ENCODE results near the gene KDSR. TPM values are rescaled to one million over a fixed set of nuclear protein-coding genes. Genes with fewer than 3 reads are reported as not detected.

Gene KDSR
- total and polyA plus RNA-seq, 2 experiments from 2014 or later: 31.2 to 55.1 TPM

GRCh38 chr18:63306819-63307550 is 60.0 kb downstream of the KDSR start:
- in situ Hi-C loops (cut with MboI): no loop called here
- H3K4me2 ChIP-seq (ENCODE audit: unreplicated experiment): no peak overlapping the region
- H3K36me3 ChIP-seq (ENCODE audit: low read depth): no peaks in the 10 kb centered on the region
- no peak for TF ChIP-seq EZH2phosphoT487 (IDR thresholded peaks at IDR 0.05; ENCODE audit: insufficient read depth, low read depth)
- TF ChIP-seq EZH2 (IDR thresholded peaks at IDR 0.05; ENCODE audit: insufficient read depth, poor library complexity, severe bottlenecking): no peak
- no peak overlapping the region for H2AFZ ChIP-seq
- no peak for DNase-seq
- no peak overlapping the region for H3K4me3 ChIP-seq
- no peaks in the 10 kb centered on the region for H3K4me1 ChIP-seq (ENCODE audit: insufficient read depth)
- H3K9me3 ChIP-seq (ENCODE audit: low read depth): no peaks in the 10 kb centered on the region
- 83 to 86% methylated on average over 7 of the region's 7 CpGs for WGBS, 2 experiments (ENCODE audit: low coverage in 1 of 2, low lambda C conversion rate in 2 of 2, missing lambda C conversion rate in 2 of 2)
- no peaks in the 10 kb centered on the region for H4K20me1 ChIP-seq (ENCODE audit: insufficient read depth)
- no peaks in the 10 kb centered on the region for H3K79me2 ChIP-seq (ENCODE audit: insufficient read depth)
- H3K27me3 ChIP-seq (replicated peaks; ENCODE audit: insufficient read depth): no peaks in the 10 kb centered on the region
- H3K9ac ChIP-seq: no peak overlapping the region
- no peak overlapping the region for H3K27ac ChIP-seq
- H3K9me2 ChIP-seq (ENCODE audit: insufficient read depth): no peaks in the 10 kb centered on the region
- H3F3A ChIP-seq (ENCODE audit: insufficient read depth): no peaks in the 10 kb centered on the region

GRCh38 chr18:63306249-63306648 is 60.8 kb downstream of the KDSR start:
- Histone ChIP-seq H3K27ac (no peak overlapping the region), H3K27me3 (replicated peaks; ENCODE audit: insufficient read depth) (no peaks in the 10 kb centered on the region), H3K4me1 (ENCODE audit: insufficient read depth) (no peaks in the 10 kb centered on the region), H3K9me2 (ENCODE audit: insufficient read depth) (no peaks in the 10 kb centered on the region), H3K4me2 (ENCODE audit: unreplicated experiment) (no peak overlapping the region), H3K79me2 (ENCODE audit: insufficient read depth) (no peaks in the 10 kb centered on the region), H3F3A (ENCODE audit: insufficient read depth) (no peaks in the 10 kb centered on the region), H3K36me3 (ENCODE audit: low read depth) (no peaks in the 10 kb centered on the region), H3K9me3 (ENCODE audit: low read depth) (no peaks in the 10 kb centered on the region), H3K4me3 (no peak overlapping the region), H4K20me1 (ENCODE audit: insufficient read depth) (no peaks in the 10 kb centered on the region), H3K9ac (no peak overlapping the region), H2AFZ (no peak overlapping the region)
- no peak for TF ChIP-seq EZH2phosphoT487 (IDR thresholded peaks at IDR 0.05; ENCODE audit: insufficient read depth, low read depth)
- no peak for TF ChIP-seq EZH2 (IDR thresholded peaks at IDR 0.05; ENCODE audit: insufficient read depth, poor library complexity, severe bottlenecking)
- WGBS, 2 experiments (ENCODE audit: low coverage in 1 of 2, low lambda C conversion rate in 2 of 2, missing lambda C conversion rate in 2 of 2): 95 to 99% methylated on average over 6 of the region's 6 CpGs
- DNase-seq: no peak
- in situ Hi-C loops (cut with MboI): no loop called here

- WGBS, 2 experiments (ENCODE audit: low coverage in 1 of 2, low lambda C conversion rate in 2 of 2, missing lambda C conversion rate in 2 of 2): 97 to 100% methylated on average over 3 of the region's 3 CpGs
- Histone ChIP-seq H4K20me1 (ENCODE audit: insufficient read depth) (no peaks in the 10 kb centered on the region), H3F3A (ENCODE audit: insufficient read depth) (no peaks in the 10 kb centered on the region), H3K4me3 (no peak overlapping the region), H3K4me1 (ENCODE audit: insufficient read depth) (no peaks in the 10 kb centered on the region), H3K27ac (no peak overlapping the region), H3K9me2 (ENCODE audit: insufficient read depth) (no peaks in the 10 kb centered on the region), H2AFZ (no peak overlapping the region), H3K27me3 (replicated peaks; ENCODE audit: insufficient read depth) (no peaks in the 10 kb centered on the region), H3K9ac (no peak overlapping the region), H3K9me3 (ENCODE audit: low read depth) (no peaks in the 10 kb centered on the region), H3K4me2 (ENCODE audit: unreplicated experiment) (no peak overlapping the region), H3K79me2 (ENCODE audit: insufficient read depth) (no peaks in the 10 kb centered on the region), H3K36me3 (ENCODE audit: low read depth) (no peaks in the 10 kb centered on the region)
- DNase-seq: no peak
- TF ChIP-seq EZH2 (IDR thresholded peaks at IDR 0.05; ENCODE audit: insufficient read depth, poor library complexity, severe bottlenecking) (no peak), EZH2phosphoT487 (IDR thresholded peaks at IDR 0.05; ENCODE audit: insufficient read depth, low read depth) (no peak)
- in situ Hi-C loops (cut with MboI): no loop called here
Observed at GRCh38 chr18:63303547-63303946, 63.5 kb downstream of the KDSR start.

DNA sequence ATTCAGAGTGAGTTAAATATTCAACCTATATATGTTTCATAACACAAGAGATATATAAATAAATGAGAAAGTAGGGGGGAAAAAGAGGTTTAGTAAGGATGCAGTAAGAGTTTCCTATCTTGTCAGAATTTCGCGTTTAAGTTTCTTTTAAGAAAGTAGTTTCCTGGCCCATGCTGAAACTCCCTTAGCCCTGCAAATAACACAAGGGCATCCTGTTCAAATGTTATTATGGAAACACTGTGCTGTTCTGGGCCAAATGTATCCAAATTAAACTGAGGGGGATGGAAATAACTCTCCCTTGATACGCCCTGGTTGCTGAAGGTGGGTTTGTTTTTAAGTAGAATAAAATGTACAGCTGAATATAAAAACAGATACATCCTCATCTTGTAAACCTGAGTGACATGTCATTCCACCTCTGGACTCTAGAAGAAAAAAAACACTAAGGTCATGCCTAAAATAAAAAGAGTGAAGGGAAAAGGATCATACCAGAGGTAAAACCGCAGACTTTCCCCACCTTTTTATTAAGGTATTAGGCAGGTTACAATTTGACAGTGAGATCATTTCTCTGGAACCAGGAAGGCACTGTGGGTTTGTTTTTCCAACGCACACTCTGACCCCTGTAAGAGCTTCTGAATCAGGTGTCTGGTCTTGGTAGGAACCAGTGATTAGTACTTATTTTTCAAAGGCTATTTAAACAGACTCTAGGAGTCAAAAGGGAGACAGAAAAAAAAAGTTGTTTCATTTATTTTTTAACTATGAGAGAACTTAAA is 64.2 kb downstream of the KDSR start:
- no peak for TF ChIP-seq EZH2phosphoT487 (IDR thresholded peaks at IDR 0.05; ENCODE audit: insufficient read depth, low read depth)
- TF ChIP-seq EZH2 (IDR thresholded peaks at IDR 0.05; ENCODE audit: insufficient read depth, poor library complexity, severe bottlenecking): no peak
- Histone ChIP-seq H3K36me3 (ENCODE audit: low read depth) (no peaks in the 10 kb centered on the region), H3K4me1 (ENCODE audit: insufficient read depth) (no peaks in the 10 kb centered on the region), H3F3A (ENCODE audit: insufficient read depth) (no peaks in the 10 kb centered on the region), H3K9me3 (ENCODE audit: low read depth) (no peaks in the 10 kb centered on the region), H3K9ac (no peak overlapping the region), H4K20me1 (ENCODE audit: insufficient read depth) (no peaks in the 10 kb centered on the region), H3K9me2 (ENCODE audit: insufficient read depth) (no peaks in the 10 kb centered on the region), H3K4me2 (ENCODE audit: unreplicated experiment) (no peak overlapping the region), H2AFZ (no peak overlapping the region), H3K4me3 (no peak overlapping the region), H3K27me3 (replicated peaks; ENCODE audit: insufficient read depth) (no peaks in the 10 kb centered on the region), H3K79me2 (ENCODE audit: insufficient read depth) (no peaks in the 10 kb centered on the region), H3K27ac (no peak overlapping the region)
- no peak for DNase-seq
- in situ Hi-C loops (cut with MboI): no loop called here
- 80 to 81% methylated on average over 5 of the region's 5 CpGs for WGBS, 2 experiments (ENCODE audit: low coverage in 1 of 2, low lambda C conversion rate in 2 of 2, missing lambda C conversion rate in 2 of 2)
